ENCODE data around the gene FAM20A. TPM values are rescaled to one million over a fixed set of nuclear protein-coding genes. Genes with fewer than 3 reads are reported as not detected.
A peak's percentile ranks its signal among the peaks of the same experiment; 100 is the strongest.

FAM20A gene
- total RNA-seq, 1 experiment from 2014 or later, result 0.11 TPM

- Histone ChIP-seq H2AFZ (ENCODE audit: low read length) (no peak overlapping the region), H3K27ac (ENCODE audit: low read length) (no peak overlapping the region), H3K9me2 (replicated peaks; ENCODE audit: low read length) (no peaks in the 10 kb centered on the region), H3K79me2 (ENCODE audit: low read length) (peaks cover 22% of the 10 kb centered on the region), H3K9ac (ENCODE audit: low read length) (no peak overlapping the region), H4K20me1 (ENCODE audit: low read length) (peaks cover 15% of the 10 kb centered on the region), H3F3A (ENCODE audit: low read length, unreplicated experiment) (no peaks in the 10 kb centered on the region), H3K4me2 (ENCODE audit: low read length) (no peak overlapping the region), H3K36me3 (ENCODE audit: low read depth, low read length) (no peaks in the 10 kb centered on the region), H3K4me1 (ENCODE audit: insufficient read depth, low read length) (peaks cover 27% of the 10 kb centered on the region), H3K4me3 (ENCODE audit: low read length) (no peak overlapping the region), H3K27me3 (ENCODE audit: low read length) (no peaks in the 10 kb centered on the region), H3K9me3 (ENCODE audit: low read length) (no peaks in the 10 kb centered on the region)
- POLR2A ChIA-PET (ENCODE audit: unreplicated experiment), result no interaction called here
- ATAC-seq (no peak), DNase-seq (peak; percentile 14)
- intact Hi-C loops (cut with micrococcal nuclease), result no loop called here
- CTCF ChIA-PET, result no interaction called here
- no TSS peak for BruUV-seq (replicated peaks)
- TF ChIP-seq EZH2phosphoT487 (IDR thresholded peaks at IDR 0.05; ENCODE audit: borderline replicate concordance, low read length), result no peak
- no peak for TF ChIP-seq EZH2 (IDR thresholded peaks at IDR 0.05; ENCODE audit: low read length, unreplicated experiment)
- TF ChIP-seq CTCF (conservative IDR thresholded peaks at IDR 0.05; ENCODE audit: low read depth, low read length), result no peak
These were observed 91.8 kb downstream of the FAM20A start for GRCh38 chr17:68509141-68510057.

- TF ChIP-seq EZH2phosphoT487 (IDR thresholded peaks at IDR 0.05; ENCODE audit: borderline replicate concordance, low read length) (no peak), EZH2 (IDR thresholded peaks at IDR 0.05; ENCODE audit: low read length, unreplicated experiment) (no peak), CTCF (conservative IDR thresholded peaks at IDR 0.05; ENCODE audit: low read depth, low read length) (no peak)
- CTCF ChIA-PET, result no interaction called here
- no TSS peak for BruUV-seq (replicated peaks)
These were observed 93.6 kb downstream of the FAM20A start for GRCh38 chr17:68507576-68507975.

GRCh38 chr17:68505951-68506350 lies 95.2 kb downstream of the FAM20A start:
- POLR2A ChIA-PET (ENCODE audit: unreplicated experiment), result no interaction called here
- CTCF ChIA-PET, result no interaction called here
- Histone ChIP-seq H3K79me2 (ENCODE audit: low read length) (no peaks in the 10 kb centered on the region), H2AFZ (ENCODE audit: low read length) (no peak overlapping the region), H3F3A (ENCODE audit: low read length, unreplicated experiment) (no peaks in the 10 kb centered on the region), H3K36me3 (ENCODE audit: low read depth, low read length) (no peaks in the 10 kb centered on the region), H3K4me2 (ENCODE audit: low read length) (no peak overlapping the region), H3K4me1 (ENCODE audit: insufficient read depth, low read length) (peaks cover 17% of the 10 kb centered on the region), H3K4me3 (ENCODE audit: low read length) (no peak overlapping the region), H3K9me3 (ENCODE audit: low read length) (no peaks in the 10 kb centered on the region), H3K27ac (ENCODE audit: low read length) (no peak overlapping the region), H3K9me2 (replicated peaks; ENCODE audit: low read length) (no peaks in the 10 kb centered on the region), H3K9ac (ENCODE audit: low read length) (no peak overlapping the region), H3K27me3 (ENCODE audit: low read length) (no peaks in the 10 kb centered on the region), H4K20me1 (ENCODE audit: low read length) (no peaks in the 10 kb centered on the region)
- TF ChIP-seq CTCF (conservative IDR thresholded peaks at IDR 0.05; ENCODE audit: low read depth, low read length) (no peak), EZH2 (IDR thresholded peaks at IDR 0.05; ENCODE audit: low read length, unreplicated experiment) (no peak), EZH2phosphoT487 (IDR thresholded peaks at IDR 0.05; ENCODE audit: borderline replicate concordance, low read length) (no peak)
- intact Hi-C loops (cut with micrococcal nuclease), result no loop called here
- no peak for DNase-seq
- no TSS peak for BruUV-seq (replicated peaks)
- no peak for ATAC-seq

More at GRCh38 chr17:68507576-68507975, 93.6 kb downstream of the FAM20A start:
- Histone ChIP-seq H3K4me3 (ENCODE audit: low read length) (no peak overlapping the region), H2AFZ (ENCODE audit: low read length) (no peak overlapping the region), H3K9me3 (ENCODE audit: low read length) (no peaks in the 10 kb centered on the region), H4K20me1 (ENCODE audit: low read length) (no peaks in the 10 kb centered on the region), H3K4me1 (ENCODE audit: insufficient read depth, low read length) (peaks cover 21% of the 10 kb centered on the region), H3K9ac (ENCODE audit: low read length) (no peak overlapping the region), H3K4me2 (ENCODE audit: low read length) (no peak overlapping the region), H3K79me2 (ENCODE audit: low read length) (peaks cover 4% of the 10 kb centered on the region; the same call in 1 of the 2 replicates), H3K27me3 (ENCODE audit: low read length) (no peaks in the 10 kb centered on the region), H3F3A (ENCODE audit: low read length, unreplicated experiment) (no peaks in the 10 kb centered on the region), H3K27ac (ENCODE audit: low read length) (no peak overlapping the region), H3K36me3 (ENCODE audit: low read depth, low read length) (no peaks in the 10 kb centered on the region), H3K9me2 (replicated peaks; ENCODE audit: low read length) (no peaks in the 10 kb centered on the region)
- DNase-seq (peak; percentile 18), ATAC-seq (no peak)
- intact Hi-C loops (cut with micrococcal nuclease), result no loop called here
- POLR2A ChIA-PET (ENCODE audit: unreplicated experiment), result interaction anchor here (0.6 kb wide), 1 partner anchor 11 kb away, joined by 3 read pairs; no protein-coding TSS in a partner anchor
